Hepatocyte (in vitro differentiated cells): ENCODE data around the gene ATAD1. TPM values are rescaled to one million over a fixed set of nuclear protein-coding genes. Genes with fewer than 3 reads are reported as not detected.

Experiments
- DNase-seq: peaks from one replicate; pipeline ENCODE4 v3.0.0-alpha.2; 2016; ENCODE audit warnings: low spot score
- H2AFZ ChIP-seq: fragments of 200-600 bp; sonication (generic); 2 replicates; pipeline ENCODE4 v1.6.0; 2016; ENCODE audit warnings: antibody characterized with exemption, mild to moderate bottlenecking
- H3K27ac ChIP-seq: fragments of 200-600 bp; sonication (generic); 2 replicates; pipeline ENCODE4 v1.5.1; 2016; ENCODE audit warnings: mild to moderate bottlenecking
- H3K27me3 ChIP-seq: fragments of 200-600 bp; sonication (generic); 2 replicates; pipeline ENCODE4 v1.6.1; 2016
- H3K36me3 ChIP-seq: fragments of 200-600 bp; sonication (generic); replicated peaks from 2 replicates; pipeline ENCODE4 v1.5.1; 2016; ENCODE audit warnings: low read depth; ENCODE audit not compliant: insufficient read depth
- H3K4me1 ChIP-seq: fragments of 200-600 bp; sonication (generic); 2 replicates; pipeline ENCODE4 v1.5.1; 2016; ENCODE audit warnings: mild to moderate bottlenecking, moderate library complexity; ENCODE audit not compliant: insufficient read depth
- H3K4me2 ChIP-seq: fragments of 200-600 bp; sonication (generic); 2 replicates; pipeline ENCODE4 v1.6.0; 2016
- H3K4me3 ChIP-seq: fragments of 200-600 bp; sonication (generic); 2 replicates; pipeline ENCODE4 v1.5.1; 2016; ENCODE audit warnings: mild to moderate bottlenecking
- H3K79me2 ChIP-seq: fragments of 200-600 bp; sonication (generic); 2 replicates; pipeline ENCODE4 v1.6.0; 2017; ENCODE audit warnings: mild to moderate bottlenecking
- H3K9me2 ChIP-seq: fragments of 200-600 bp; sonication (generic); replicated peaks from 2 replicates; pipeline ENCODE4 v1.6.0; 2017; ENCODE audit warnings: mild to moderate bottlenecking; ENCODE audit not compliant: insufficient read depth
- H3K9me3 ChIP-seq: fragments of 200-600 bp; sonication (generic); 2 replicates; pipeline ENCODE4 v1.5.1; 2016; ENCODE audit warnings: low read depth, mild to moderate bottlenecking
- H4K20me1 ChIP-seq: fragments of 200-600 bp; sonication (generic); 2 replicates; pipeline ENCODE4 v1.6.0; 2016; ENCODE audit warnings: mild to moderate bottlenecking; ENCODE audit not compliant: insufficient read depth, poor library complexity, severe bottlenecking
- EZH2 ChIP-seq: fragments of 200-600 bp; sonication (generic); IDR thresholded peaks from 2 replicates; pipeline ENCODE4 v1.6.1; 2016; ENCODE audit warnings: antibody characterized with exemption, mild to moderate bottlenecking, borderline replicate concordance
- EZH2phosphoT487 ChIP-seq: fragments of 200-600 bp; sonication (generic); IDR thresholded peaks from one replicate; pipeline ENCODE4 v1.6.1; 2018; ENCODE audit warnings: antibody characterized with exemption, mild to moderate bottlenecking, low read depth, moderate library complexity; ENCODE audit not compliant: unreplicated experiment, severe bottlenecking
- WGBS: methylation state at CpG from one replicate; pipeline ENCODE4 v1.1.6; 2016; ENCODE audit warnings: low lambda C conversion rate; ENCODE audit errors: missing lambda C conversion rate; 5-methylcytosine and 5-hydroxymethylcytosine counted together
- polyA plus RNA-seq: library from polyadenylated mRNA; unstranded; fragments of >200 nt; fragmentation: Nextera tagmentation; extraction: Ambion mirVana; gene quantifications from 2 replicates; pipeline ENCODE4 v1.2.1, GENCODE V29; 2016
- total RNA-seq: library from RNA; depleted of rRNA; stranded (reverse); fragments of >200 nt; gene quantifications from 2 replicates; pipeline ENCODE4 v1.2.3, GENCODE V29; 2014
- TF ChIP-seq, protein P1 (sequence below): fragments of 200-600 bp; sonication (generic); IDR thresholded peaks from 2 replicates; pipeline ENCODE4 v1.5.1; 2016; ENCODE audit warnings: antibody characterized with exemption, mild to moderate bottlenecking; ENCODE audit not compliant: poor library complexity

Gene ATAD1
- total and polyA plus RNA-seq, 2 experiments from 2014 or later, result 33.4 to 50.7 TPM

DNA sequence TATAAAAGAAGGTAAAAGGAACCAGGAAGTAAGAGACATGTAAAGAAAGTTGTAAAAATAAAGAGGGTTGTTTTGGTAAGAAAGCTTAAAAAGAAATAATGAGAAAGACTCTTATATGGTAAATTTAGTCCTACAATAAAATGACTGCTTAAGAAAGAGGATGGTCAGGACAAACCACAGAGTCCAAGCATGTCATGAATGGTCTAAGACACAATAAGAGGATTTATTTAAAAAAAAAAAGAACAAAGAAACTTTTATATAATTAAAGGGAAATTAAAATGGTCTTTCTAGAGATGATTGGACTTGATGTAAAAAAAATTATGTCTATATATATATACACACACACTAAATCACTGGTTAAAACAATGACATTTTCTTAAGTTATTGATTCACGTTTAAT, 18.2 kb downstream of the ATAD1 start:
- TF ChIP-seq EZH2phosphoT487, result no peak
- no peak for TF ChIP-seq EZH2
- TF ChIP-seq, protein P1, sequence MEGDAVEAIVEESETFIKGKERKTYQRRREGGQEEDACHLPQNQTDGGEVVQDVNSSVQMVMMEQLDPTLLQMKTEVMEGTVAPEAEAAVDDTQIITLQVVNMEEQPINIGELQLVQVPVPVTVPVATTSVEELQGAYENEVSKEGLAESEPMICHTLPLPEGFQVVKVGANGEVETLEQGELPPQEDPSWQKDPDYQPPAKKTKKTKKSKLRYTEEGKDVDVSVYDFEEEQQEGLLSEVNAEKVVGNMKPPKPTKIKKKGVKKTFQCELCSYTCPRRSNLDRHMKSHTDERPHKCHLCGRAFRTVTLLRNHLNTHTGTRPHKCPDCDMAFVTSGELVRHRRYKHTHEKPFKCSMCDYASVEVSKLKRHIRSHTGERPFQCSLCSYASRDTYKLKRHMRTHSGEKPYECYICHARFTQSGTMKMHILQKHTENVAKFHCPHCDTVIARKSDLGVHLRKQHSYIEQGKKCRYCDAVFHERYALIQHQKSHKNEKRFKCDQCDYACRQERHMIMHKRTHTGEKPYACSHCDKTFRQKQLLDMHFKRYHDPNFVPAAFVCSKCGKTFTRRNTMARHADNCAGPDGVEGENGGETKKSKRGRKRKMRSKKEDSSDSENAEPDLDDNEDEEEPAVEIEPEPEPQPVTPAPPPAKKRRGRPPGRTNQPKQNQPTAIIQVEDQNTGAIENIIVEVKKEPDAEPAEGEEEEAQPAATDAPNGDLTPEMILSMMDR, result no peak
- no peaks in the 10 kb centered on the region for H3K27me3 ChIP-seq
- WGBS, result 95% methylated on average over 1 of the region's 1 CpG
- no peaks in the 10 kb centered on the region for H4K20me1 ChIP-seq
- peaks cover 71% of the 10 kb centered on the region for H3K79me2 ChIP-seq
- no peak overlapping the region for H3K4me2 ChIP-seq
- no peaks in the 10 kb centered on the region for H3K36me3 ChIP-seq
- no peaks in the 10 kb centered on the region for H3K4me1 ChIP-seq
- peaks cover 13% of the 10 kb centered on the region for H3K9me3 ChIP-seq
- H3K27ac ChIP-seq, result no peak overlapping the region
- H3K9me2 ChIP-seq, result peaks cover 5% of the 10 kb centered on the region
- H3K4me3 ChIP-seq, result no peak overlapping the region
- DNase-seq, result no peak
- no peak overlapping the region for H2AFZ ChIP-seq

DNA sequence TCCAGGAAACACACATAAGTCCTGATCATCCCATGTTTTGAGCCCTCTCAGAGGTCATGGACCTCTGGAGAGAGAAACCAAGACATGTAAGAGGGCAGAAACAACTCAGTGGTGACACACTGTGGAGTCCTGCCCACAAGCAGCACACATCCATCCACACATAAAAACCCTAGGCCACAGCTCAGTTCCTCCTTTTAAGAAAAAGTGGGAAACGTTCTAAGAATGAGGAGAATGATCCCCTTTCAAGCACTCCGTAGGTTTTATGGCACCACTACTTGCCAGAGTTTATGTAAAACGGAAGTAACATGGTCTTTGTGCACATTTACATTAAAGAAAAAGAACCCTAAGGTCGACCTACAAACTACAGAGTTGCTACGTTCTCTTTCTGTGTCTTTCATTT, 19.9 kb downstream of the ATAD1 start:
- H3K9me2 ChIP-seq, result peaks cover 5% of the 10 kb centered on the region
- H3K27ac ChIP-seq, result no peak overlapping the region
- DNase-seq, result no peak
- no peaks in the 10 kb centered on the region for H3K36me3 ChIP-seq
- no peak overlapping the region for H2AFZ ChIP-seq
- peaks cover 13% of the 10 kb centered on the region for H3K9me3 ChIP-seq
- no peak overlapping the region for H3K4me3 ChIP-seq
- no peaks in the 10 kb centered on the region for H4K20me1 ChIP-seq
- WGBS, result 98% methylated on average over 5 of the region's 5 CpGs
- no peaks in the 10 kb centered on the region for H3K4me1 ChIP-seq
- no peak overlapping the region for H3K4me2 ChIP-seq
- TF ChIP-seq EZH2 (no peak), EZH2phosphoT487 (no peak)
- TF ChIP-seq, protein P1, result no peak
- H3K27me3 ChIP-seq, result no peaks in the 10 kb centered on the region
- peaks cover 57% of the 10 kb centered on the region for H3K79me2 ChIP-seq

DNA sequence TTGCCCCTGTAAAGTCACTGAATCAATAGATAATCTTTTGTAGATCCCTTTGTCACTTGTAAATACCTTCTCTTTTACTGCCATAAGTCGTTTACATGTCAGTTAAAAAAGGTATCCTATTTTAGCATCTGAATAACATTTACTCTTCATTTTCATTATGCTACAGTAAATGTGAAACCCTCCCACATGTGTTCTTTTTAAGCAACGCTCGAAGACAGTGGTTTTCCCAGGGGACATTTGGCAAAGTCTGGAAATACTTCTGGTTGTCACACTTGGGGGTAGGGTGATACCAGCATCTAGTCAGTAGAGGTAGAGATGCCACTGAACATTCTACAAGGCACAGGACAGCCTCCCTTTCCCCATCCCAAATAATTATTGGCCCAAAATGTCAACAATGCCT, 23.7 kb downstream of the ATAD1 start:
- Histone ChIP-seq H3K27me3 (no peaks in the 10 kb centered on the region), H3K36me3 (no peaks in the 10 kb centered on the region), H3K9me2 (no peaks in the 10 kb centered on the region), H4K20me1 (no peaks in the 10 kb centered on the region), H3K79me2 (peaks cover 36% of the 10 kb centered on the region), H3K9me3 (no peaks in the 10 kb centered on the region), H3K4me1 (no peaks in the 10 kb centered on the region), H3K4me2 (no peak overlapping the region), H3K27ac (no peak overlapping the region), H3K4me3 (no peak overlapping the region), H2AFZ (no peak overlapping the region)
- no peak for DNase-seq
- TF ChIP-seq EZH2phosphoT487 (no peak), EZH2 (no peak)
- TF ChIP-seq, protein P1, result no peak
- 73% methylated on average over 3 of the region's 3 CpGs for WGBS

DNA sequence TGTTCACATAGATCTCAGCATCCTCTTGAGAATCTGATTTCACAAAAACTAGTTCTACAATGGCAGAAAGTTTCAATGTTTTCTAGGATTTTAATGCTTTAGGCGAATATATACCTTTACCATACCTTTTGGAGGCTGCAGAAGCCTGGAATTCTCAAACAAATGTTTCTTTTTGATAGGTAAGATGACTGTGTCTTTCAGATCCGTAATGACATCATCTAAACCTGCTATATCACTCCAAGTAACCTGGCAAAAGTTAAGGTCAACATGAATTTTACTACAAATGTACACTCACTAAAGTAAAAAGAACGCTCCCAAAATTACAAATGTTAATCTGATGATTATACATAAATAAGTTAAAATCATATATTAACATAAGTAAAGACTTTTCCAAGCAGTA, 27.8 kb downstream of the ATAD1 start:
- no peaks in the 10 kb centered on the region for H4K20me1 ChIP-seq
- peaks cover 9% of the 10 kb centered on the region for H3K79me2 ChIP-seq
- WGBS, result 95% methylated on average over 3 of the region's 3 CpGs
- TF ChIP-seq EZH2, result no peak
- TF ChIP-seq, protein P1, result no peak
- TF ChIP-seq EZH2phosphoT487, result no peak
- H3K9me2 ChIP-seq, result no peaks in the 10 kb centered on the region
- no peak overlapping the region for H3K27ac ChIP-seq
- H3K4me2 ChIP-seq, result no peak overlapping the region
- no peaks in the 10 kb centered on the region for H3K27me3 ChIP-seq
- no peak for DNase-seq
- H3K4me1 ChIP-seq, result no peaks in the 10 kb centered on the region
- H3K9me3 ChIP-seq, result no peaks in the 10 kb centered on the region
- no peak overlapping the region for H2AFZ ChIP-seq
- H3K36me3 ChIP-seq, result peaks cover 4% of the 10 kb centered on the region
- no peak overlapping the region for H3K4me3 ChIP-seq
